Ascending aorta (tissue), 2 donors: ENCODE results near the gene PRMT7. TPM values are rescaled to one million over a fixed set of nuclear protein-coding genes. Genes with fewer than 3 reads are reported as not detected.

Experiments used
- DNase-seq, 2 donors: peaks; one replicate each; pipeline ENCODE4 v3.0.0-alpha.2; 2019; ENCODE audit warnings: low spot score in 2 of 2
- H3K27ac ChIP-seq, 2 donors: fragments of 200-600 bp; sonication (generic); one replicate each; pipeline ENCODE4 v1.5.1; 2016 to 2017; ENCODE audit warnings: mild to moderate bottlenecking in 1 of 2
- H3K27me3 ChIP-seq: fragments of 200-600 bp; sonication (generic); one replicate; pipeline ENCODE4 v1.5.1; 2017
- H3K36me3 ChIP-seq, 2 donors: fragments of 200-600 bp; sonication (generic); one replicate each; pipeline ENCODE4 v1.5.1; 2016
- H3K4me1 ChIP-seq, 2 donors: fragments of 200-600 bp; sonication (generic); one replicate each; pipeline ENCODE4 v1.5.1; 2016 to 2017; ENCODE audit warnings: mild to moderate bottlenecking in 1 of 2
- H3K4me3 ChIP-seq, 2 donors: fragments of 200-600 bp; sonication (generic); one replicate each; pipeline ENCODE4 v1.5.1; 2016 to 2017; ENCODE audit warnings: mild to moderate bottlenecking in 1 of 2
- H3K9me3 ChIP-seq, 2 donors: fragments of 200-600 bp; sonication (generic); one replicate each; pipeline ENCODE4 v1.5.1; 2016
- CTCF ChIP-seq, 3 experiments: fragments of 200-600 bp in 2 of 3; fragments of 450-650 bp in 1 of 3; sonication (generic) in 2 of 3; IDR thresholded peaks; one replicate each; pipeline ENCODE4 v1.5.1; 2016 to 2019; ENCODE audit warnings: antibody characterized with exemption in 3 of 3, mild to moderate bottlenecking in 1 of 3, moderate library complexity in 1 of 3
- intact Hi-C: fragments of 100-400 bp; cut with DNase I; formaldehyde crosslinking; loops from one replicate; pipeline ENCODE4 v1.15.1; 2023
- total RNA-seq: library from RNA; depleted of rRNA; stranded (reverse); fragments of >200 nt; gene quantifications from one replicate; pipeline ENCODE4 v1.1.0, GENCODE V29; 2016

The PRMT7 gene
- total RNA-seq, 1 donor from 2014 or later = 25.1 TPM

- Histone ChIP-seq H3K27ac (no peak overlapping the region), H3K4me3 (no peak overlapping the region), H3K9me3 (no peaks in the 10 kb centered on the region), H3K27me3 (no peaks in the 10 kb centered on the region), H3K36me3 (no peaks in the 10 kb centered on the region), H3K4me1 (no peaks in the 10 kb centered on the region)
- intact Hi-C loops = no loop called here
- TF ChIP-seq CTCF (IDR thresholded peaks at IDR 0.05) = no peak
- no peak for DNase-seq
Observed at GRCh38 chr16:68372806-68373205, 62.0 kb downstream of the PRMT7 start.

GRCh38 chr16:68373528-68374245, 62.9 kb downstream of the PRMT7 start:
- H3K4me3 ChIP-seq = no peak overlapping the region
- TF ChIP-seq CTCF (IDR thresholded peaks at IDR 0.05) = no peak
- H3K9me3 ChIP-seq = no peaks in the 10 kb centered on the region
- no peak overlapping the region for H3K27ac ChIP-seq
- no peaks in the 10 kb centered on the region for H3K4me1 ChIP-seq
- no peak for DNase-seq
- H3K36me3 ChIP-seq = no peaks in the 10 kb centered on the region
- H3K27me3 ChIP-seq = no peaks in the 10 kb centered on the region
- intact Hi-C loops = no loop called here

- H3K4me3 ChIP-seq = no peak overlapping the region
- no peak for TF ChIP-seq CTCF (IDR thresholded peaks at IDR 0.05)
- H3K27me3 ChIP-seq = no peaks in the 10 kb centered on the region
- intact Hi-C loops = no loop called here
- no peaks in the 10 kb centered on the region for H3K9me3 ChIP-seq
- no peaks in the 10 kb centered on the region for H3K36me3 ChIP-seq
- DNase-seq = no peak
- no peaks in the 10 kb centered on the region for H3K4me1 ChIP-seq
- no peak overlapping the region for H3K27ac ChIP-seq
Observed at GRCh38 chr16:68374246-68374805, 63.5 kb downstream of the PRMT7 start.

GRCh38 chr16:68374961-68375660, 64.3 kb downstream of the PRMT7 start:
- Histone ChIP-seq H3K27me3 (no peaks in the 10 kb centered on the region), H3K36me3 (no peaks in the 10 kb centered on the region), H3K9me3 (no peaks in the 10 kb centered on the region), H3K4me3 (no peak overlapping the region), H3K27ac (no peak overlapping the region), H3K4me1 (no peaks in the 10 kb centered on the region)
- no peak for TF ChIP-seq CTCF (IDR thresholded peaks at IDR 0.05)
- DNase-seq = no peak
- intact Hi-C loops = no loop called here

- intact Hi-C loops = no loop called here
- Histone ChIP-seq H3K9me3 (no peaks in the 10 kb centered on the region), H3K27me3 (no peaks in the 10 kb centered on the region), H3K36me3 (no peaks in the 10 kb centered on the region), H3K27ac (no peak overlapping the region), H3K4me3 (no peak overlapping the region), H3K4me1 (no peaks in the 10 kb centered on the region)
- no peak for TF ChIP-seq CTCF (IDR thresholded peaks at IDR 0.05)
- no peak for DNase-seq
Observed at GRCh38 chr16:68375801-68376536, 65.2 kb downstream of the PRMT7 start.
